ENCODE data around the gene PLPP4.

DNA sequence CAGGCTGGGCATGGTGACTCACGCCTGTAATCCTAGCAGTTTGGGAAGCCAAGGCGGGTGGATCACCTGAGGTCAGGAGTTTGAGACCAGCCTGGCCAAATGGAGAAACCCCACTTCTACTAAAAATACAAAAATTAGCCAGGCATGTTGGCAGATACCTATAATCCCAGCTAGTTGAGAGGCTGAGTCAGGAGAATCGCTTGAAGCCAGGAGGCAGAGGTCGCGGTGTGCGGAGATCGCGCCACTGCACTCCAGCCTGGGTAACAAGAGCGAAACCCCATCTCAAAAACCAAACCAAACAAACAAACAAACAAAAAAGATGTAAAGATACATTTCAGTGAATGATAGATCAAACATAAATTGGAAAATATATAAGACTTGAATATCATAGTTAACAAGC is 105.9 kb downstream of the PLPP4 start:
- TF ChIP-seq POLR2AphosphoS5 (IDR thresholded peaks at IDR 0.05; ENCODE audit: insufficient read depth in 1 of 2, low read depth in 1 of 2): no peak
- TF ChIP-seq POLR2A (IDR thresholded peaks at IDR 0.05): no peak
